HepG2 (cell line): ENCODE data around the gene CYYR1.

ENCODE experiments used
- CTCF ChIP-seq: sonication (generic); formaldehyde crosslinking; IDR thresholded peaks from 2 replicates; pipeline ENCODE4 v1.5.0; 2020; ENCODE audit warnings: mild to moderate bottlenecking, missing genetic modification reagents, moderate library complexity
- HOXA5 ChIP-seq: sonication (generic); formaldehyde crosslinking; IDR thresholded peaks from 2 replicates; pipeline ENCODE4 v1.4.0; 2020; ENCODE audit warnings: missing genetic modification reagents

GRCh38 chr21:26591543-26591942 is 18.5 kb upstream of the CYYR1 start:
- no peak for TF ChIP-seq CTCF
- TF ChIP-seq HOXA5, result no peak
